Psoas muscle (tissue), 8 donors: Measurements from ENCODE around the gene ENTPD2. TPM values are rescaled to one million over a fixed set of nuclear protein-coding genes. Genes with fewer than 3 reads are reported as not detected.

Experiments
- ATAC-seq, 4 donors: fragments of 200-7000 bp; cut with Tn5 transposase; one replicate each; pipeline ENCODE4 v1.9.1; 2020; ENCODE audit warnings: moderate library complexity in 3 of 4, mild to moderate bottlenecking in 2 of 4
- DNase-seq, 2 donors: peaks; one replicate each; pipeline ENCODE4 v3.0.0-alpha.2; 2020
- H3K27ac ChIP-seq: fragments of 200-600 bp; one replicate; pipeline ENCODE4 v1.8.0; 2022
- H3K27me3 ChIP-seq, 3 donors: fragments of 200-600 bp in 1 of 3; one replicate each; pipeline versions ENCODE4 v1.6.1 to v1.8.0; 2013 to 2022; ENCODE audit warnings: low read length in 2 of 3, mild to moderate bottlenecking in 2 of 3, moderate library complexity in 1 of 3; ENCODE audit not compliant: insufficient read depth in 3 of 3
- H3K36me3 ChIP-seq, 2 donors: fragments of 200-600 bp in 1 of 2; one replicate each; pipeline versions ENCODE4 v1.6.1 to v1.8.0; 2013 to 2022; ENCODE audit warnings: low read depth in 1 of 2, mild to moderate bottlenecking in 1 of 2, moderate library complexity in 1 of 2; ENCODE audit not compliant: insufficient read depth in 1 of 2
- H3K4me1 ChIP-seq: fragments of 200-600 bp; one replicate; pipeline ENCODE4 v1.8.0; 2022
- H3K4me3 ChIP-seq: fragments of 200-600 bp; one replicate; pipeline ENCODE4 v1.8.0; 2022; ENCODE audit warnings: mild to moderate bottlenecking
- H3K9me3 ChIP-seq: fragments of 200-600 bp; one replicate; pipeline ENCODE4 v1.8.0; 2022
- CTCF ChIP-seq: fragments of 200-600 bp; IDR thresholded peaks from one replicate; pipeline ENCODE4 v1.8.0; 2022; ENCODE audit warnings: antibody characterized with exemption
- WGBS, 3 donors: extraction: QIAGEN DNeasy Blood & Tissue Kit; methylation state at CpG; one replicate each; pipeline versions ENCODE4 v1.1.6 to v1.1.7; 2013; 5-methylcytosine and 5-hydroxymethylcytosine counted together
- intact Hi-C, 2 donors: fragments of 100-400 bp; cut with DNase I; formaldehyde crosslinking; loops; one replicate each; pipeline versions ENCODE4 v1.11.0 to v1.14.2; 2022
- polyA plus RNA-seq, 3 donors: library from polyadenylated mRNA; stranded (reverse); fragments of 200-250 nt; gene quantifications; one replicate each; pipeline ENCODE4 v1.2.3, GENCODE V29; 2013
- total RNA-seq, 4 donors: library from RNA; stranded (reverse); fragmentation: NEBNext Ultra II Directional in 2 of 4; extraction: Animal tissue kit (Norgen Biotek cat#: 25700) in 2 of 4; gene quantifications; one replicate each; pipeline versions ENCODE4 v1.2.1 to v1.2.4, GENCODE V29; 2021 to 2023
- donor health status: healthy with polysubstance abuse.
- donor health status: DM: no; HTN: no; CAD: no; lungs with moderate emphysema.
- donor health status: Bipolar disorder and iron deficiency.
- donor health status: healthy.
- donor health status: DM: yes; HTN: yes; CAD: no.
- donor health status: DM: no; HTN: no; CAD: no.
- donor health status: DM: no; HTN: no; CAD: no.
- donor health status: DM: yes; HTN: yes; CAD: no.

ENTPD2 gene
- total and polyA plus RNA-seq, 7 donors: 0.17 to 1.4 (median 0.59) TPM

- intact Hi-C loops: loop anchor here in 1 of 2 donors (10.0 kb wide), 1 partner anchor 177 kb away; the partner anchor contains the start of genes AJM1 and PHPT1
- peaks cover 9% of the 10 kb centered on the region for H3K4me1 ChIP-seq
- peaks cover 0 to 27% of the 10 kb centered on the region in 2 donors for H3K36me3 ChIP-seq
- DNase-seq (peak; percentile 54 to 81), ATAC-seq (peak; percentile 38 to 80 (median 60))
- no peak for TF ChIP-seq CTCF
- H3K4me3 ChIP-seq: no peak overlapping the region
- H3K27me3 ChIP-seq: no peaks in the 10 kb centered on the region
- 55 to 68% (median 59%) methylated on average over 28 to 30 of the region's 30 CpGs for WGBS, 3 donors
- H3K27ac ChIP-seq: no peak overlapping the region
- no peaks in the 10 kb centered on the region for H3K9me3 ChIP-seq
These were observed 31.7 kb downstream of the ENTPD2 start for GRCh38 chr9:137021979-137022661.

- Histone ChIP-seq H3K27me3 (no peaks in the 10 kb centered on the region), H3K4me3 (no peak overlapping the region), H3K36me3 (peaks cover 0 to 32% of the 10 kb centered on the region in 2 donors), H3K27ac (no peak overlapping the region), H3K9me3 (no peaks in the 10 kb centered on the region), H3K4me1 (peaks cover 4% of the 10 kb centered on the region)
- no peak for DNase-seq
- intact Hi-C loops: loop anchor here in 1 of 2 donors (10.0 kb wide), 1 partner anchor 177 kb away; the partner anchor contains the start of genes AJM1 and PHPT1
- TF ChIP-seq CTCF: no peak
- no peak for ATAC-seq
- 86 to 89% (median 88%) methylated on average over 6 of the region's 6 CpGs for WGBS, 3 donors
These were observed 32.3 kb downstream of the ENTPD2 start for GRCh38 chr9:137021568-137021978.

- H3K27me3 ChIP-seq: no peaks in the 10 kb centered on the region
- 93 to 97% (median 96%) methylated on average over 28 to 32 of the region's 32 CpGs for WGBS, 3 donors
- peaks cover 0 to 38% of the 10 kb centered on the region in 2 donors for H3K36me3 ChIP-seq
- no peaks in the 10 kb centered on the region for H3K9me3 ChIP-seq
- DNase-seq: no peak
- H3K4me3 ChIP-seq: no peak overlapping the region
- no peak overlapping the region for H3K27ac ChIP-seq
- intact Hi-C loops: loop anchor here in 1 of 2 donors (10.0 kb wide), 1 partner anchor 176 kb away; the partner anchor contains the start of genes AJM1 and PHPT1
- no peaks in the 10 kb centered on the region for H3K4me1 ChIP-seq
- no peak for TF ChIP-seq CTCF
- ATAC-seq: no peak
These were observed 32.9 kb downstream of the ENTPD2 start for GRCh38 chr9:137020771-137021567.

GRCh38 chr9:137019891-137020683 lies 33.8 kb downstream of the ENTPD2 start:
- intact Hi-C loops: loop anchor here in 1 of 2 donors (10.0 kb wide), 1 partner anchor 175 kb away; the partner anchor contains the start of genes AJM1 and PHPT1

More at GRCh38 chr9:137019891-137020683, 33.8 kb downstream of the ENTPD2 start:
- H3K4me3 ChIP-seq: no peak overlapping the region
- DNase-seq (no peak), ATAC-seq (no peak)
- peaks cover 0 to 47% of the 10 kb centered on the region in 2 donors for H3K36me3 ChIP-seq
- no peaks in the 10 kb centered on the region for H3K27me3 ChIP-seq
- H3K27ac ChIP-seq: no peak overlapping the region
- no peaks in the 10 kb centered on the region for H3K4me1 ChIP-seq
- WGBS, 3 donors: 92 to 93% (median 92%) methylated on average over 32 to 34 of the region's 34 CpGs
- TF ChIP-seq CTCF: no peak
- no peaks in the 10 kb centered on the region for H3K9me3 ChIP-seq
